Cerebellar nuclear complex (tissue), 1 donor: ENCODE measurements around the gene EDDM3A.
"Not testable (repeated sequence)": the region's sequence is repeated elsewhere in the genome, so short reads cannot be mapped to it uniquely, and the experiment has no call there.

Experiments used
- DNase-seq, 2 experiments: peaks; one replicate each; lab custom pipeline; 2025; lab: John Stamatoyannopoulos, UW

Gene EDDM3A

GRCh38 chr14:20733684-20734429 lies 11.8 kb upstream of the EDDM3A start:
- no peak for DNase-seq

- no peak for DNase-seq
These were observed 11.3 kb upstream of the EDDM3A start for GRCh38 chr14:20734430-20734806.

- DNase-seq = not testable (repeated sequence)
These were observed 7.4 kb upstream of the EDDM3A start for GRCh38 chr14:20738292-20738691.

- DNase-seq = no peak
These were observed 3.6 kb upstream of the EDDM3A start for GRCh38 chr14:20742132-20742531.

GRCh38 chr14:20743556-20743955 lies 2.1 kb upstream of the EDDM3A start:
- DNase-seq = no peak

GRCh38 chr14:20746566-20746965 lies 879 bp downstream of the EDDM3A start:
- no peak for DNase-seq

- no peak for DNase-seq
These were observed 2.8 kb downstream of the EDDM3A start for GRCh38 chr14:20748439-20748838.

GRCh38 chr14:20750194-20750593 lies 4.5 kb downstream of the EDDM3A start:
- no peak for DNase-seq

- DNase-seq = no peak
These were observed 6.4 kb downstream of the EDDM3A start for GRCh38 chr14:20751963-20752562.

- no peak for DNase-seq
These were observed 8.6 kb downstream of the EDDM3A start for GRCh38 chr14:20754308-20754707.

GRCh38 chr14:20755037-20755436 lies 9.3 kb downstream of the EDDM3A start:
- DNase-seq = no peak

GRCh38 chr14:20757965-20758364 lies 12.3 kb downstream of the EDDM3A start:
- no peak for DNase-seq

- DNase-seq = not testable (repeated sequence)
These were observed 13.8 kb downstream of the EDDM3A start for GRCh38 chr14:20759465-20759864.

GRCh38 chr14:20760950-20761349 lies 15.3 kb downstream of the EDDM3A start:
- DNase-seq = no peak

GRCh38 chr14:20768593-20768892 lies 22.9 kb downstream of the EDDM3A start:
- DNase-seq = no peak

- DNase-seq = no peak
These were observed 23.7 kb downstream of the EDDM3A start for GRCh38 chr14:20769421-20769820.

GRCh38 chr14:20772650-20773049 lies 27.0 kb downstream of the EDDM3A start:
- DNase-seq = no peak

GRCh38 chr14:20774258-20774824 lies 28.7 kb downstream of the EDDM3A start:
- no peak for DNase-seq

- no peak for DNase-seq
These were observed 29.4 kb downstream of the EDDM3A start for GRCh38 chr14:20775043-20775442.

GRCh38 chr14:20775901-20776300 lies 30.2 kb downstream of the EDDM3A start:
- DNase-seq = no peak

- no peak for DNase-seq
These were observed 36.1 kb downstream of the EDDM3A start for GRCh38 chr14:20781803-20782202.

- no peak for DNase-seq
These were observed 36.7 kb downstream of the EDDM3A start for GRCh38 chr14:20782280-20782890.

GRCh38 chr14:20787025-20787424 lies 41.3 kb downstream of the EDDM3A start:
- DNase-seq = no peak
